Testis (tissue), 3 donors: ENCODE data around the gene CLN6. TPM values are rescaled to one million over a fixed set of nuclear protein-coding genes. Genes with fewer than 3 reads are reported as not detected.
A peak's percentile ranks its signal among the peaks of the same experiment; 100 is the strongest.

Experiments
- DNase-seq: peaks from one replicate; pipeline ENCODE4 v3.0.0-alpha.2; 2019
- H3K27ac ChIP-seq, 2 donors: fragments of 200-600 bp; sonication (generic); one replicate each; pipeline ENCODE4 v1.5.1; 2019
- H3K27me3 ChIP-seq: fragments of 200-600 bp; sonication (generic); one replicate; pipeline ENCODE4 v1.5.1; 2019
- H3K36me3 ChIP-seq: fragments of 200-600 bp; sonication (generic); one replicate; pipeline ENCODE4 v1.5.1; 2017; ENCODE audit warnings: low read depth; ENCODE audit errors: missing control alignments
- H3K4me1 ChIP-seq: fragments of 200-600 bp; sonication (generic); one replicate; pipeline ENCODE4 v1.5.1; 2019
- H3K4me3 ChIP-seq, 2 donors: fragments of 200-600 bp; sonication (generic); one replicate each; pipeline ENCODE4 v1.5.1; 2017 to 2019
- H3K9me3 ChIP-seq: fragments of 200-600 bp; sonication (generic); one replicate; pipeline ENCODE4 v1.5.1; 2017
- CTCF ChIP-seq, 3 experiments: fragments of 450-650 bp in 2 of 3; fragments of 200-600 bp in 1 of 3; sonication (generic) in 1 of 3; IDR thresholded peaks; one replicate each; pipeline ENCODE4 v1.5.1; 2016 to 2019; ENCODE audit warnings: antibody characterized with exemption in 3 of 3, mild to moderate bottlenecking in 2 of 3, moderate library complexity in 1 of 3
- POLR2A ChIP-seq: fragments of 450-650 bp; IDR thresholded peaks from one replicate; pipeline ENCODE4 v1.6.1; 2017; ENCODE audit warnings: antibody characterized with exemption, mild to moderate bottlenecking, moderate library complexity
- whole genome bisulfite sequencing, 2 donors: methylation state at CpG; one replicate each; pipeline ENCODE4 v1.1.5; 2018; 5-methylcytosine and 5-hydroxymethylcytosine counted together
- intact Hi-C: fragments of 100-400 bp; cut with DNase I; formaldehyde crosslinking; loops from one replicate; pipeline ENCODE4 v1.15.1; 2023; ENCODE audit warnings: low total_unique reads
- polyA plus RNA-seq: library from polyadenylated mRNA; stranded (reverse); fragments of 350-450 nt; fragmentation: Illumina TruSeq; extraction: RNeasy Lipid Tissue Mini Kit (QIAGEN cat#74804); gene quantifications from one replicate; pipeline ENCODE4 v1.2.3, GENCODE V29; 2014; ENCODE audit warnings: low read depth, low replicate concordance; ENCODE audit not compliant: insufficient read depth
- total RNA-seq, 2 donors: library from RNA; depleted of rRNA; stranded (reverse); fragments of >200 nt; gene quantifications; one replicate each; pipeline ENCODE4 v1.2.3, GENCODE V29; 2016

The CLN6 gene
- total and polyA plus RNA-seq, 3 donors from 2014 or later = 23.3 to 58.8 (median 39.7) TPM

GRCh38 chr15:68258692-68259091, 29.2 kb upstream of the CLN6 start:
- 41 to 51% methylated on average over 4 of the region's 4 CpGs for WGBS, 2 donors
- intact Hi-C loops = no loop called here
- DNase-seq = peak; percentile 39

GRCh38 chr15:68256675-68257450, 27.3 kb upstream of the CLN6 start:
- Histone ChIP-seq H3K27me3 (no peaks in the 10 kb centered on the region), H3K4me1 (peaks cover 4% of the 10 kb centered on the region), H3K36me3 (no peaks in the 10 kb centered on the region), H3K4me3 (peak overlapping the region; percentile 60 to 67), H3K27ac (peak overlapping the region; percentile 81 to 94), H3K9me3 (no peaks in the 10 kb centered on the region)
- 16 to 18% methylated on average over 32 to 53 of the region's 57 CpGs for WGBS, 2 donors
- peak; percentile 94 for DNase-seq
- TF ChIP-seq CTCF (IDR thresholded peaks at IDR 0.05) = no peak
- no peak for TF ChIP-seq POLR2A
- intact Hi-C loops = no loop called here

More at GRCh38 chr15:68258692-68259091, 29.2 kb upstream of the CLN6 start:
- no peaks in the 10 kb centered on the region for H3K27me3 ChIP-seq
- no peaks in the 10 kb centered on the region for H3K36me3 ChIP-seq
- no peaks in the 10 kb centered on the region for H3K9me3 ChIP-seq
- H3K4me1 ChIP-seq = peaks cover 4% of the 10 kb centered on the region
- H3K27ac ChIP-seq = peak overlapping the region in 1 of 2 donors; percentile 64
- no peak overlapping the region for H3K4me3 ChIP-seq
- TF ChIP-seq POLR2A (no peak), CTCF (IDR thresholded peaks at IDR 0.05) (no peak)

- H3K4me3 ChIP-seq = no peak overlapping the region
- TF ChIP-seq POLR2A = no peak
- TF ChIP-seq CTCF (IDR thresholded peaks at IDR 0.05) = peak; percentile 83 to 91 (median 85)
- 17 to 20% methylated on average over 7 of the region's 7 CpGs for WGBS, 2 donors
Measured at GRCh38 chr15:68252925-68253534, 23.5 kb upstream of the CLN6 start.

GRCh38 chr15:68249058-68249713, 19.7 kb upstream of the CLN6 start:
- no peaks in the 10 kb centered on the region for H3K9me3 ChIP-seq
- H3K27ac ChIP-seq = no peak overlapping the region
- WGBS, 2 donors = 76 to 77% methylated on average over 3 of the region's 3 CpGs
- TF ChIP-seq CTCF (IDR thresholded peaks at IDR 0.05) = no peak
- no peak for TF ChIP-seq POLR2A
- no peak for DNase-seq
- H3K36me3 ChIP-seq = no peaks in the 10 kb centered on the region
- H3K27me3 ChIP-seq = no peaks in the 10 kb centered on the region
- H3K4me1 ChIP-seq = no peaks in the 10 kb centered on the region
- H3K4me3 ChIP-seq = no peak overlapping the region
- intact Hi-C loops = no loop called here

More at GRCh38 chr15:68252925-68253534, 23.5 kb upstream of the CLN6 start:
- Histone ChIP-seq H3K36me3 (no peaks in the 10 kb centered on the region), H3K4me1 (peaks cover 4% of the 10 kb centered on the region), H3K9me3 (no peaks in the 10 kb centered on the region), H3K27me3 (no peaks in the 10 kb centered on the region), H3K27ac (no peak overlapping the region)
- DNase-seq = peak; percentile 71
- intact Hi-C loops = no loop called here
